Endodermal cell (in vitro differentiated cells): ENCODE results near the gene SMIM38. TPM values are rescaled to one million over a fixed set of nuclear protein-coding genes. Genes with fewer than 3 reads are reported as not detected.

Experiments used
- DNase-seq: peaks from one replicate; pipeline ENCODE4 v3.0.0-alpha.2; 2017
- H3K27ac ChIP-seq: 2 replicates; pipeline ENCODE4 v1.5.1; 2013; ENCODE audit warnings: mild to moderate bottlenecking, low read depth, low read length, moderate library complexity
- H3K27me3 ChIP-seq: 2 replicates; pipeline ENCODE4 v1.6.1; 2013; ENCODE audit warnings: mild to moderate bottlenecking, low read length, moderate library complexity; ENCODE audit not compliant: insufficient read depth, control insufficient read depth, poor library complexity, severe bottlenecking
- H3K36me3 ChIP-seq: 2 replicates; pipeline ENCODE4 v1.7.0; 2013; ENCODE audit warnings: mild to moderate bottlenecking, low read length, moderate library complexity; ENCODE audit not compliant: control insufficient read depth, insufficient read depth
- H3K4me1 ChIP-seq: one replicate; pipeline ENCODE4 v1.7.0; 2013; ENCODE audit warnings: low read length; ENCODE audit not compliant: control insufficient read depth, insufficient read depth
- H3K4me3 ChIP-seq: 2 replicates; pipeline ENCODE4 v1.5.1; 2013; ENCODE audit warnings: mild to moderate bottlenecking, low read length, moderate library complexity
- H3K9ac ChIP-seq: 2 replicates; pipeline ENCODE4 v1.6.1; 2013; ENCODE audit warnings: mild to moderate bottlenecking, low read length, moderate library complexity; ENCODE audit not compliant: poor library complexity, severe bottlenecking; ENCODE audit errors: extremely low read depth
- H3K9me3 ChIP-seq: 2 replicates; pipeline ENCODE4 v1.6.1; 2013; ENCODE audit warnings: mild to moderate bottlenecking, low read length, moderate library complexity; ENCODE audit not compliant: control insufficient read depth
- H3K27ac Mint-ChIP-seq: 2 replicates; pipeline ENCODE4 v1.8.0; 2020; ENCODE audit warnings: mixed read lengths
- H3K27me3 Mint-ChIP-seq: 2 replicates; pipeline ENCODE4 v1.8.0; 2021; ENCODE audit warnings: mild to moderate bottlenecking, mixed read lengths; ENCODE audit not compliant: insufficient read depth
- H3K36me3 Mint-ChIP-seq: 2 replicates; pipeline ENCODE4 v1.8.0; 2020; ENCODE audit warnings: low read depth, mixed read lengths
- H3K4me1 Mint-ChIP-seq: 2 replicates; pipeline ENCODE4 v1.8.0; 2020; ENCODE audit warnings: mixed read lengths
- H3K4me3 Mint-ChIP-seq: 2 replicates; pipeline ENCODE4 v1.8.0; 2020; ENCODE audit warnings: mild to moderate bottlenecking, moderate library complexity, mixed read lengths
- H3K9me3 Mint-ChIP-seq: 2 replicates; pipeline ENCODE4 v1.8.0; 2020; ENCODE audit warnings: mild to moderate bottlenecking, mixed read lengths
- CTCF ChIP-seq: fragments of 200-600 bp; sonication (generic); conservative IDR thresholded peaks from 2 replicates; pipeline ENCODE4 v1.5.0; 2021; ENCODE audit warnings: antibody characterized with exemption, mild to moderate bottlenecking
- WGBS, 2 experiments: methylation state at CpG; one replicate each; pipeline versions ENCODE4 v1.1.5 to v1.1.7; 2013; ENCODE audit warnings: missing lambda C conversion rate in 2 of 2, mixed read lengths in 1 of 2; ENCODE audit not compliant: insufficient coverage in 1 of 2, insufficient read length in 1 of 2; 5-methylcytosine and 5-hydroxymethylcytosine counted together
- total RNA-seq, 2 donors: library from RNA; stranded (reverse); fragmentation: NEBNext Ultra II Directional in 1 of 2; extraction: Animal tissue kit (Norgen Biotek cat#: 25700) in 1 of 2; gene quantifications; 2 replicates in 1 of 2; 3 replicates in 1 of 2; pipeline ENCODE4 v1.2.1, GENCODE V29; 2021

Gene SMIM38
- total RNA-seq, 2 donors from 2014 or later, result 0.20 to 0.64 TPM

GRCh38 chr11:69130654-69131053 lies 25.1 kb upstream of the SMIM38 start:
- no peak overlapping the region for H3K27ac ChIP-seq
- H3K4me3 ChIP-seq, result no peak overlapping the region
- Mint-ChIP-seq H3K27me3 (peaks cover 2% of the 10 kb centered on the region), H3K27ac (peak overlapping the region; percentile 48), H3K4me1 (peaks cover 3% of the 10 kb centered on the region), H3K4me3 (no peak overlapping the region), H3K36me3 (peaks cover 5% of the 10 kb centered on the region), H3K9me3 (peaks cover 31% of the 10 kb centered on the region)
- H3K4me1 ChIP-seq, result no peaks in the 10 kb centered on the region
- H3K36me3 ChIP-seq, result no peaks in the 10 kb centered on the region
- H3K27me3 ChIP-seq, result no peaks in the 10 kb centered on the region
- peak; percentile 62 for DNase-seq
- peaks cover 23% of the 10 kb centered on the region for H3K9me3 ChIP-seq
- no peak for TF ChIP-seq CTCF
- H3K9ac ChIP-seq, result no peak overlapping the region
- WGBS, 2 experiments, result 71 to 76% methylated on average over 9 of the region's 9 CpGs

GRCh38 chr11:69131121-69131566 lies 24.6 kb upstream of the SMIM38 start:
- WGBS, 2 experiments, result 87 to 93% methylated on average over 8 to 11 of the region's 11 CpGs
- DNase-seq, result peak; percentile 57
- no peak overlapping the region for H3K4me3 Mint-ChIP-seq

GRCh38 chr11:69131644-69132300 lies 24.0 kb upstream of the SMIM38 start:
- Histone ChIP-seq H3K36me3 (no peaks in the 10 kb centered on the region), H3K27ac (no peak overlapping the region), H3K4me1 (no peaks in the 10 kb centered on the region), H3K4me3 (no peak overlapping the region), H3K9me3 (peaks cover 23% of the 10 kb centered on the region), H3K9ac (no peak overlapping the region), H3K27me3 (no peaks in the 10 kb centered on the region)
- Mint-ChIP-seq H3K4me1 (peaks cover 3% of the 10 kb centered on the region), H3K36me3 (peaks cover 5% of the 10 kb centered on the region), H3K27ac (no peak overlapping the region), H3K27me3 (peaks cover 2% of the 10 kb centered on the region), H3K9me3 (peaks cover 31% of the 10 kb centered on the region), H3K4me3 (no peak overlapping the region)
- WGBS, 2 experiments, result 65 to 68% methylated on average over 10 to 15 of the region's 15 CpGs
- DNase-seq, result peak; percentile 96
- TF ChIP-seq CTCF, result peak; percentile 97

More at GRCh38 chr11:69131121-69131566, 24.6 kb upstream of the SMIM38 start:
- Mint-ChIP-seq H3K36me3 (peaks cover 5% of the 10 kb centered on the region), H3K27me3 (peaks cover 2% of the 10 kb centered on the region), H3K27ac (peak overlapping the region; percentile 48), H3K4me1 (peaks cover 3% of the 10 kb centered on the region), H3K9me3 (peaks cover 31% of the 10 kb centered on the region)
- TF ChIP-seq CTCF, result no peak
- Histone ChIP-seq H3K27me3 (no peaks in the 10 kb centered on the region), H3K9ac (no peak overlapping the region), H3K36me3 (no peaks in the 10 kb centered on the region), H3K4me1 (no peaks in the 10 kb centered on the region), H3K9me3 (peaks cover 23% of the 10 kb centered on the region), H3K4me3 (no peak overlapping the region), H3K27ac (no peak overlapping the region)
